Mononuclear cell (primary cell): Measurements from ENCODE around the gene S100B. TPM values are rescaled to one million over a fixed set of nuclear protein-coding genes. Genes with fewer than 3 reads are reported as not detected.

Source experiments
- H3K27me3 ChIP-seq: 2 replicates; pipeline ENCODE4 v1.6.0; 2011; ENCODE audit warnings: low read length, control low read depth; ENCODE audit not compliant: insufficient read depth
- H3K4me1 ChIP-seq: 2 replicates; pipeline ENCODE4 v1.5.1; 2011; ENCODE audit warnings: mild to moderate bottlenecking, low read length, control low read depth; ENCODE audit not compliant: insufficient read depth
- H3K4me3 ChIP-seq: 2 replicates; pipeline ENCODE4 v1.5.1; 2011; ENCODE audit warnings: mild to moderate bottlenecking, low read length, moderate library complexity
- H3K9me3 ChIP-seq: 2 replicates; pipeline ENCODE4 v1.5.1; 2011; ENCODE audit warnings: low read depth, mild to moderate bottlenecking, control low read depth, low read length
- total RNA-seq: library from RNA; depleted of rRNA; stranded (reverse); fragments of >200 nt; gene quantifications from one replicate; pipeline ENCODE4 v1.2.3, GENCODE V29; 2012

The S100B gene
- total RNA-seq, 1 donor: 20.8 TPM

GRCh38 chr21:46552274-46552673 lies 52.6 kb downstream of the S100B start:
- Histone ChIP-seq H3K9me3 (no peaks in the 10 kb centered on the region), H3K4me3 (peak overlapping the region; percentile 33), H3K4me1 (peaks cover 46% of the 10 kb centered on the region), H3K27me3 (no peaks in the 10 kb centered on the region)

- H3K4me1 ChIP-seq: peaks cover 46% of the 10 kb centered on the region
- H3K4me3 ChIP-seq: peak overlapping the region; percentile 33
- H3K9me3 ChIP-seq: no peaks in the 10 kb centered on the region
- no peaks in the 10 kb centered on the region for H3K27me3 ChIP-seq
Observed at GRCh38 chr21:46551636-46552241, 53.1 kb downstream of the S100B start.

GRCh38 chr21:46550116-46550941 lies 54.6 kb downstream of the S100B start:
- Histone ChIP-seq H3K9me3 (no peaks in the 10 kb centered on the region), H3K4me1 (peaks cover 47% of the 10 kb centered on the region), H3K27me3 (no peaks in the 10 kb centered on the region), H3K4me3 (no peak overlapping the region)

GRCh38 chr21:46549650-46550049 lies 55.2 kb downstream of the S100B start:
- Histone ChIP-seq H3K9me3 (no peaks in the 10 kb centered on the region), H3K4me1 (peaks cover 50% of the 10 kb centered on the region)

More at GRCh38 chr21:46549650-46550049, 55.2 kb downstream of the S100B start:
- Histone ChIP-seq H3K4me3 (no peak overlapping the region), H3K27me3 (no peaks in the 10 kb centered on the region)

Other genes starting within 250 kb of the S100B start
- gene DIP2A, start 146.2 kb downstream of the S100B start, total RNA-seq: 43.9 TPM
- gene PRMT2, start 30.6 kb upstream of the S100B start, total RNA-seq: 96.7 TPM